CD8-positive, alpha-beta memory T cell (primary cell): ENCODE data around the gene CHRM3. TPM values are rescaled to one million over a fixed set of nuclear protein-coding genes. Genes with fewer than 3 reads are reported as not detected.

Experiments used
- CTCF ChIA-PET: fragments of 350-600 bp; sonication (Branson Sonifier 250); formaldehyde crosslinking; loops from one replicate; lab custom pipeline; 2021; ENCODE audit warnings: antibody characterized with exemption; lab: Charles Lee
- POLR2A ChIA-PET: fragments of 350-600 bp; sonication (Branson Sonifier 250); formaldehyde crosslinking; loops from one replicate; lab custom pipeline; 2021; ENCODE audit warnings: antibody characterized with exemption; lab: Charles Lee
- DNase-seq, 5 donors: peaks; one replicate each; pipeline versions ENCODE4 v3.0.0 to v3.0.0-alpha.2; 2020 to 2022; ENCODE audit warnings: mixed read lengths in 1 of 5
- H3K27ac ChIP-seq: one replicate; pipeline ENCODE4 v1.7.0; 2013; ENCODE audit warnings: low read depth, mild to moderate bottlenecking, low read length, moderate library complexity
- H3K27me3 ChIP-seq: 2 replicates; pipeline ENCODE4 v1.7.0; 2013; ENCODE audit warnings: low read length, mild to moderate bottlenecking; ENCODE audit not compliant: insufficient read depth, poor library complexity, severe bottlenecking
- H3K36me3 ChIP-seq: 2 replicates; pipeline ENCODE4 v1.7.0; 2013; ENCODE audit warnings: mild to moderate bottlenecking, low read length, moderate library complexity; ENCODE audit not compliant: insufficient read depth
- H3K4me1 ChIP-seq: 2 replicates; pipeline ENCODE4 v1.7.0; 2013; ENCODE audit warnings: mild to moderate bottlenecking, low read length, moderate library complexity; ENCODE audit not compliant: insufficient read depth
- H3K4me3 ChIP-seq: 2 replicates; pipeline ENCODE4 v1.7.0; 2013; ENCODE audit warnings: mild to moderate bottlenecking, low read length
- H3K9me3 ChIP-seq: 2 replicates; pipeline ENCODE4 v1.7.0; 2013; ENCODE audit warnings: mild to moderate bottlenecking, low read length
- H3K27ac Mint-ChIP-seq, 8 donors: one replicate each; pipeline ENCODE4 v1.8.0; 2020 to 2021; ENCODE audit warnings: mixed read lengths in 8 of 8, mild to moderate bottlenecking in 6 of 8, inconsistent platforms in 3 of 8, moderate library complexity in 3 of 8
- H3K27me3 Mint-ChIP-seq, 2 donors: one replicate each; pipeline ENCODE4 v1.8.0; 2020 to 2021; ENCODE audit warnings: mixed read lengths in 2 of 2, mild to moderate bottlenecking in 1 of 2, moderate library complexity in 1 of 2
- H3K36me3 Mint-ChIP-seq, 3 donors: one replicate each; pipeline ENCODE4 v1.8.0; 2020 to 2021; ENCODE audit warnings: mixed read lengths in 3 of 3, inconsistent platforms in 1 of 3, mild to moderate bottlenecking in 1 of 3
- H3K4me1 Mint-ChIP-seq, 3 donors: one replicate each; pipeline ENCODE4 v1.8.0; 2020 to 2021; ENCODE audit warnings: mixed read lengths in 3 of 3, inconsistent platforms in 1 of 3, mild to moderate bottlenecking in 1 of 3
- H3K4me3 Mint-ChIP-seq, 7 donors: one replicate each; pipeline ENCODE4 v1.8.0; 2020 to 2021; ENCODE audit warnings: mixed read lengths in 7 of 7, mild to moderate bottlenecking in 6 of 7, moderate library complexity in 4 of 7, inconsistent platforms in 2 of 7
- H3K9me3 Mint-ChIP-seq, 5 donors: one replicate each; pipeline ENCODE4 v1.8.0; 2020 to 2022; ENCODE audit warnings: mixed read lengths in 5 of 5, mild to moderate bottlenecking in 3 of 5, moderate library complexity in 2 of 5, inconsistent platforms in 1 of 5
- polyA plus RNA-seq: library from polyadenylated mRNA; unstranded; fragments of 300-500 nt; fragmentation: Illumina TruSeq; gene quantifications from one replicate; pipeline ENCODE4 v1.2.3, GENCODE V29; 2021
- total RNA-seq, 2 experiments: library from RNA; stranded (reverse); gene quantifications; one replicate each; pipeline ENCODE4 v1.2.3, GENCODE V29; 2021

The CHRM3 gene
- under 1 TPM in 1 of 2 experiments, not detected in 1; 0.11 TPM for total RNA-seq
- not detected for polyA plus RNA-seq

DNA sequence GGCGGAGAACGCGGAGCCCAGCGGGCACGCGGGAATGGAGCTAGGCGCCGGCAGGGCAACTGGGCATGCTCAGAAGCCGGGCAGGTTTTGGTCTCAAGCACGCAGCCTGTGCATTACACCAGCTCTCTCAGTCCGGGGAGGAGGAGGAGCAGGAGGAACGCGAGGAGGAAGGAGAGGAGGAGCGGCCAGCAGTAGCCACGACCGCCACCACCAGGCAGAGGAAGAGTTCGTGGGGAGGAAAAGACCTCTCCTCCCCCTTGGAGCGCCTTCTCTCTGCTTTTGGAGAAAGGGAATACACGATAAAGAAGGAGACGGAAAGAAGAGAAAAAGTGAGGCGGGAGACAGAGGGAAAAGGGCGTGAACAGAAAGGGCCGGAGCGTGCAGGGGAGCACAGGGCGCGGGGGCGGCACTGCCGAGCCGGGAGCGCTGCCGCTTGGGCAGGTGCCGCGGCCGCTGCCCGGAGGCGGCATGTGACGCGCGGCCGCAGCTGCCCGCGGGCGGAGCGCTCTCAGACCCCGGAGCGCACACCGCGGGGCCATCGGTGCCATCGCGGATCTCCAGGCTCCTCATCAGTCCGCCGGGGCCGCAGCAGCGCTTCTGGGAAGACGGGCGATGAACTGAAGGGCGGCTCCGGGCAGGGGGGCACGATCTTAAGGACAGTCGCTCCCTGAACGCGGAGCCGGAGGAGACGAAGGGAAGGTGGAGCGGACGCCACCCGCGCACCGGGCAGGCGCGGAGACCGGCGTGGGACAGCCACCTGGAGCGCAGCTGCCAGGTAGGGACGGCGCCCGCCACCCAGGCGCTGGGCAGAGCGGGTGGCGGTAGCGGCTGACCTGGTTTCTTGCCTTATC is at the start of gene CHRM3:
CHRM3 (plus strand) TSS at position 116 of the 851 bp plus-strand sequence. CDS start 520,884 bp downstream, outside the sequence.
- H3K27me3 Mint-ChIP-seq = peaks cover 40 to 59% of the 10 kb centered on the region in 2 donors
- POLR2A ChIA-PET = no interaction called here
- H3K27me3 ChIP-seq = peaks cover 12% of the 10 kb centered on the region
- no peaks in the 10 kb centered on the region for H3K9me3 ChIP-seq
- no peak within 1 kb of the TSS for H3K27ac ChIP-seq
- H3K4me1 ChIP-seq = no peaks in the 10 kb centered on the region
- H3K4me3 ChIP-seq = no peak within 1 kb of the TSS
- no peaks in the 10 kb centered on the region for H3K36me3 Mint-ChIP-seq
- no peak for DNase-seq
- no peaks in the 10 kb centered on the region for H3K36me3 ChIP-seq
- H3K4me3 Mint-ChIP-seq = peak within 1 kb of the TSS in 6 of 7 donors; percentile 43 to 70 (median 56)
- no peak within 1 kb of the TSS for H3K27ac Mint-ChIP-seq
- peaks cover 14 to 25% (median 24%) of the 10 kb centered on the region in 3 donors for H3K4me1 Mint-ChIP-seq
- CTCF ChIA-PET = no interaction called here
- peaks cover 0 to 8% (median 0%) of the 10 kb centered on the region in 5 donors for H3K9me3 Mint-ChIP-seq

DNA sequence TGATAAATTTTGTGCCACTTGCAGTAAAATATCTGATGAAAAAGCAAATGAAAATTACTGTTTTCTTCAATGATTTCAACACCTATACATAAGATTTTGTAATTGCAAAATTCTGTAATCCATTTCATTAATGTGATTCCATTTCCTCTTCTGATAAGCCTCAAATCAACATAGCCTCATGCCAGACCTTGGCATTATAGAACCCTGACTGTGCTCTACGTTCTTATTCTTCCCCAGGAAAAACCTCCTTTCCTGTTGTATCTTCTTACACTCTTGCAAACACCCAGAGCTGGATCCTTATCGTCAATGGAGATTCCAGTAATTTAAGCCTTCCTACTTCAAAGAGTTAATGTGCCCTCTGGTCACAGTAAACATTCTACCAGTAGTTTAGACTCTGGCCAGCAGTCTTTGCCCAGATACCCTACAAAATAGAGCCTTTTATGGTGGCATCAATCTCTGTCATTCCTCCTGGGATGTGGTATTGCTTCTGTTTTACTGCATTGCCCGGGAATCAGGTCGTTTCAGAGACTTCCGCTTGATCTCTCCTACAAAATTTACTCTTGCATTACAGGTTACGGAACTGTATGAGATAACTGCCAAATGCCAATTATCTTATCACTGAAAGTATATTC is 48.5 kb upstream of the CHRM3 start:
- Histone ChIP-seq H3K27me3 (no peaks in the 10 kb centered on the region), H3K27ac (no peak overlapping the region), H3K4me3 (no peak overlapping the region), H3K4me1 (no peaks in the 10 kb centered on the region), H3K9me3 (no peaks in the 10 kb centered on the region), H3K36me3 (no peaks in the 10 kb centered on the region)
- DNase-seq = no peak
- peaks cover 0 to 2% of the 10 kb centered on the region in 2 donors for H3K27me3 Mint-ChIP-seq
- no peaks in the 10 kb centered on the region for H3K9me3 Mint-ChIP-seq
- ChIA-PET POLR2A (no interaction called here), CTCF (no interaction called here)
- H3K4me1 Mint-ChIP-seq = no peaks in the 10 kb centered on the region
- H3K36me3 Mint-ChIP-seq = no peaks in the 10 kb centered on the region
- no peak overlapping the region for H3K27ac Mint-ChIP-seq
- no peak overlapping the region for H3K4me3 Mint-ChIP-seq

DNA sequence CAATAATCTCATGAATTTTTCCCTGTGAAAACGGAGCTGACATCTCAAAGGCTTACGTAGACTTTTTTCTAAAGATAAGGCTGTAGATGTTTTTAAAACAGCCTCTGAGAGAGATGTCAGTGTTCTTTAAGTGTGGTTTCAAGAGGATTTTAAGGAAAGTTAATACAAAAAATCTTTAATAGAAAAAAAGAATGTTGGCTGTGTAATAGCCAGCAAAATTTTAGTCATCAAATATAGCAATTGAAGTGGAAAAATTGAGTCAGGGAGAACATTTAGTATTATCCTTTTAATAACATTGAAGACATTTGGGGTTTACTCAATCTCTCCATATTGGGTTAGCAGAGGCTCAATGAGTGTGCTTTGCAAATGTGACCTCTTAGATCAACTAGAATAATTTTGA is 38.6 kb upstream of the CHRM3 start:
- H3K27ac ChIP-seq = no peak overlapping the region
- no peak overlapping the region for H3K4me3 Mint-ChIP-seq
- ChIA-PET POLR2A (no interaction called here), CTCF (no interaction called here)
- no peak overlapping the region for H3K27ac Mint-ChIP-seq
- H3K36me3 ChIP-seq = no peaks in the 10 kb centered on the region
- H3K27me3 Mint-ChIP-seq = no peaks in the 10 kb centered on the region
- no peak for DNase-seq
- H3K4me1 ChIP-seq = no peaks in the 10 kb centered on the region
- H3K9me3 Mint-ChIP-seq = no peaks in the 10 kb centered on the region
- H3K4me3 ChIP-seq = no peak overlapping the region
- no peaks in the 10 kb centered on the region for H3K9me3 ChIP-seq
- H3K27me3 ChIP-seq = no peaks in the 10 kb centered on the region
- no peaks in the 10 kb centered on the region for H3K36me3 Mint-ChIP-seq
- H3K4me1 Mint-ChIP-seq = no peaks in the 10 kb centered on the region

DNA sequence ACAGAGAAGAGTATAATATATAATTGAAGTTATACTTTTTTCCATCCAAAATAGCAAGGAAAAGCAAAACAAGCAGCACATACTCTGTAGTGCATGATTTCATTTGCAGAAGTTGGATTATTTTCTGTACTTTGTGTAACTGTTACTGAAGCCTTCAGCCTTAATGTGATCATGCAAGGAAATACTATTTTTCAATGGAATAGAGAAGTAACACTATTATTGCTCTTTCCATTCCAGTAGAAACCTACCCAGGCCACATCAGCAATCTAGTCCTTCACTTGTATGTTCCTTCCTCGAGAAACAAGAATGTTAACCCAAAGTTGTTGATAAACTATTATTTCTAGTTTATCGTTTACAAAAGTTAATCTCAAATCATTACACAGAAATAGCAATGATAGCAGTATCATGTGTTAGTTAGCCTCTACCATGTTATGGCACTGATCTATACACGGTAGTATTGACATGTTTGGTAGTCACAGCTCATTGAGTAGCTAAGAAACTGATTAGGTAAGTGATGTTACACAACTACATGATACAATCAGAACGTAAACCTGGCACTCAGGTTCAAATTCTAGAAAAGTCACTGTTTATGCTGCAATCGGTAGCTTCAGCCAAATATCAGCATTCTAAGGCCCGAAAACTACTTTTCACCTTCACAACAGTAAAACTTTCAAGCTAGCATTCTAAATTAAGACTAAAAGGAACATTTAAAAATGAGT is 37.6 kb upstream of the CHRM3 start:
- Mint-ChIP-seq H3K36me3 (no peaks in the 10 kb centered on the region), H3K4me1 (no peaks in the 10 kb centered on the region), H3K4me3 (no peak overlapping the region), H3K27ac (no peak overlapping the region), H3K9me3 (peaks cover 0 to 4% (median 0%) of the 10 kb centered on the region in 5 donors), H3K27me3 (no peaks in the 10 kb centered on the region)
- no peak for DNase-seq
- POLR2A ChIA-PET = no interaction called here
- Histone ChIP-seq H3K36me3 (no peaks in the 10 kb centered on the region), H3K27me3 (no peaks in the 10 kb centered on the region), H3K27ac (no peak overlapping the region), H3K4me1 (no peaks in the 10 kb centered on the region), H3K4me3 (no peak overlapping the region), H3K9me3 (no peaks in the 10 kb centered on the region)
- CTCF ChIA-PET = no interaction called here

- no peaks in the 10 kb centered on the region for H3K36me3 ChIP-seq
- Mint-ChIP-seq H3K4me3 (no peak overlapping the region), H3K27ac (no peak overlapping the region), H3K4me1 (no peaks in the 10 kb centered on the region), H3K36me3 (no peaks in the 10 kb centered on the region), H3K9me3 (peaks cover 0 to 4% (median 0%) of the 10 kb centered on the region in 5 donors), H3K27me3 (no peaks in the 10 kb centered on the region)
- no peak overlapping the region for H3K27ac ChIP-seq
- ChIA-PET CTCF (no interaction called here), POLR2A (no interaction called here)
- DNase-seq = no peak
- no peak overlapping the region for H3K4me3 ChIP-seq
- no peaks in the 10 kb centered on the region for H3K27me3 ChIP-seq
- H3K4me1 ChIP-seq = no peaks in the 10 kb centered on the region
- no peaks in the 10 kb centered on the region for H3K9me3 ChIP-seq
These were observed 36.7 kb upstream of the CHRM3 start for GRCh38 chr1:239349699-239350098.

- H3K27me3 Mint-ChIP-seq = peaks cover 0 to 1% of the 10 kb centered on the region in 2 donors
- H3K27ac ChIP-seq = no peak overlapping the region
- H3K4me1 Mint-ChIP-seq = no peaks in the 10 kb centered on the region
- no peak overlapping the region for H3K4me3 Mint-ChIP-seq
- no peak overlapping the region for H3K27ac Mint-ChIP-seq
- no peaks in the 10 kb centered on the region for H3K27me3 ChIP-seq
- no peak overlapping the region for H3K4me3 ChIP-seq
- H3K36me3 Mint-ChIP-seq = no peaks in the 10 kb centered on the region
- H3K36me3 ChIP-seq = no peaks in the 10 kb centered on the region
- POLR2A ChIA-PET = no interaction called here
- H3K9me3 ChIP-seq = no peaks in the 10 kb centered on the region
- no peak for DNase-seq
- CTCF ChIA-PET = no interaction called here
- peaks cover 0 to 6% (median 0%) of the 10 kb centered on the region in 5 donors for H3K9me3 Mint-ChIP-seq
- no peaks in the 10 kb centered on the region for H3K4me1 ChIP-seq
These were observed 32.8 kb upstream of the CHRM3 start for GRCh38 chr1:239353536-239353935.

- H3K36me3 ChIP-seq = no peaks in the 10 kb centered on the region
- Mint-ChIP-seq H3K4me1 (no peaks in the 10 kb centered on the region), H3K36me3 (no peaks in the 10 kb centered on the region), H3K9me3 (peaks cover 0 to 6% (median 0%) of the 10 kb centered on the region in 5 donors), H3K4me3 (no peak overlapping the region), H3K27ac (no peak overlapping the region), H3K27me3 (peaks cover 0 to 1% of the 10 kb centered on the region in 2 donors)
- ChIA-PET POLR2A (no interaction called here), CTCF (no interaction called here)
- H3K9me3 ChIP-seq = no peaks in the 10 kb centered on the region
- no peak overlapping the region for H3K27ac ChIP-seq
- DNase-seq = no peak
- H3K4me3 ChIP-seq = no peak overlapping the region
- no peaks in the 10 kb centered on the region for H3K27me3 ChIP-seq
- H3K4me1 ChIP-seq = no peaks in the 10 kb centered on the region
These were observed 32.1 kb upstream of the CHRM3 start for GRCh38 chr1:239354231-239354630.

DNA sequence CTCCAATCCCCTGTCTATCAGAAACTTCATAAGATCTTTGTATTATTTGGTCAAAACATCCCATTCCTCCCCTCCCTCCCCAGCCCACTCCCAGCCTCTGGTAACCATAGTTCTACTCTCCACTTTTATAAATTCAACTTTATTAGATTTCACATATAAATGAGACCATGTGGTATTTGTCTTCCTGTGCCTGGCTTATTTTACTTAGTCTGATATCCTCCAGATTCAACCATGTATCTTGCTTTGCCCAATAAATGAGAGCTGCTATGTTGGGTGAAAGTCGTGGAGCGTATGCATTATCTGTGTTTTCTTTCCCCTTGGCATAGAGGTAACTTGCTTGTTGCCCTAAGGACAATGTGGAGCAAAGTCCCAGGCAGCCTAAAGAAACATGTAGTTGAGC is 28.5 kb upstream of the CHRM3 start:
- ChIA-PET POLR2A (no interaction called here), CTCF (no interaction called here)
- H3K4me1 Mint-ChIP-seq = no peaks in the 10 kb centered on the region
- peaks cover 0 to 6% (median 0%) of the 10 kb centered on the region in 5 donors for H3K9me3 Mint-ChIP-seq
- H3K27ac Mint-ChIP-seq = no peak overlapping the region
- H3K27me3 Mint-ChIP-seq = peaks cover 0 to 1% of the 10 kb centered on the region in 2 donors
- Histone ChIP-seq H3K9me3 (no peaks in the 10 kb centered on the region), H3K36me3 (no peaks in the 10 kb centered on the region), H3K4me1 (no peaks in the 10 kb centered on the region), H3K27ac (no peak overlapping the region), H3K27me3 (no peaks in the 10 kb centered on the region), H3K4me3 (no peak overlapping the region)
- DNase-seq = no peak
- H3K4me3 Mint-ChIP-seq = no peak overlapping the region
- H3K36me3 Mint-ChIP-seq = no peaks in the 10 kb centered on the region
